GM21737 (cell line): ENCODE results near the gene FGD2.
"Not testable (repeated sequence)": the region's sequence is repeated elsewhere in the genome, so short reads cannot be mapped to it uniquely, and the experiment has no call there.

ENCODE experiments used
- ATAC-seq: cut with Tn5 transposase; IDR thresholded peaks from one replicate; pipeline ENCODE4 v1.9.1; 2021; ENCODE audit warnings: mild to moderate bottlenecking, moderate library complexity; ENCODE audit not compliant: unreplicated experiment

FGD2 gene

GRCh38 chr6:36989264-36989663, 16.2 kb upstream of the FGD2 start:
- no peak for ATAC-seq

GRCh38 chr6:36990401-36990800, 15.1 kb upstream of the FGD2 start:
- not testable (repeated sequence) for ATAC-seq

GRCh38 chr6:36997811-36998722, 7.4 kb upstream of the FGD2 start:
- no peak for ATAC-seq

- ATAC-seq: no peak
Observed at GRCh38 chr6:36998723-36999038, 6.8 kb upstream of the FGD2 start.

- ATAC-seq: no peak
Observed at GRCh38 chr6:36999061-36999750, 6.2 kb upstream of the FGD2 start.

GRCh38 chr6:36999751-37000125, 5.7 kb upstream of the FGD2 start:
- no peak for ATAC-seq

- no peak for ATAC-seq
Observed at GRCh38 chr6:37004044-37004980, 1.1 kb upstream of the FGD2 start.

GRCh38 chr6:37005827-37006567, 542 bp downstream of the FGD2 start:
- peak; percentile 0 for ATAC-seq

GRCh38 chr6:37006793-37007339, 1.4 kb downstream of the FGD2 start:
- ATAC-seq: no peak

- no peak for ATAC-seq
Observed at GRCh38 chr6:37007340-37008043, 2.0 kb downstream of the FGD2 start.

- no peak for ATAC-seq
Observed at GRCh38 chr6:37008484-37009465, 3.3 kb downstream of the FGD2 start.

- no peak for ATAC-seq
Observed at GRCh38 chr6:37010402-37010892, 5.0 kb downstream of the FGD2 start.

GRCh38 chr6:37011656-37012378, 6.4 kb downstream of the FGD2 start:
- no peak for ATAC-seq

- ATAC-seq: no peak
Observed at GRCh38 chr6:37013516-37014491, 8.3 kb downstream of the FGD2 start.

- no peak for ATAC-seq
Observed at GRCh38 chr6:37014667-37015066, 9.2 kb downstream of the FGD2 start.

GRCh38 chr6:37015532-37015931, 10.1 kb downstream of the FGD2 start:
- no peak for ATAC-seq
